H9 (cell line): ENCODE data around the gene RAB35. TPM values are rescaled to one million over a fixed set of nuclear protein-coding genes. Genes with fewer than 3 reads are reported as not detected.

Experiments
- DNase-seq: peaks from one replicate; pipeline ENCODE4 v3.0.0-alpha.2; 2017
- H2AFZ ChIP-seq: one replicate; pipeline ENCODE4 v1.6.1; 2013; ENCODE audit warnings: mild to moderate bottlenecking, low read length, control low read depth, moderate library complexity
- H2AK5ac ChIP-seq: 2 replicates; pipeline ENCODE4 v1.6.1; 2013; ENCODE audit warnings: low read length, control low read depth, mixed read lengths; ENCODE audit not compliant: insufficient read length
- H2BK120ac ChIP-seq: one replicate; pipeline ENCODE4 v1.6.1; 2013; ENCODE audit warnings: low read depth, mild to moderate bottlenecking, low read length, control low read depth, inconsistent platforms; ENCODE audit not compliant: poor library complexity, severe bottlenecking
- H2BK12ac ChIP-seq: 2 replicates; pipeline ENCODE4 v1.6.1; 2013; ENCODE audit warnings: low read length, control low read depth, mixed read lengths, low read depth; ENCODE audit not compliant: insufficient read length
- H2BK15ac ChIP-seq: 2 replicates; pipeline ENCODE4 v1.6.1; 2013; ENCODE audit warnings: low read depth, low read length, control low read depth
- H2BK20ac ChIP-seq: one replicate; pipeline ENCODE4 v1.6.1; 2013; ENCODE audit warnings: low read depth, mild to moderate bottlenecking, low read length, control low read depth, inconsistent platforms; ENCODE audit not compliant: poor library complexity, severe bottlenecking
- H2BK5ac ChIP-seq: 2 replicates; pipeline ENCODE4 v1.6.1; 2013; ENCODE audit warnings: low read length, control low read depth, mixed read lengths; ENCODE audit not compliant: insufficient read length
- H3K14ac ChIP-seq: 2 replicates; pipeline ENCODE4 v1.6.1; 2013; ENCODE audit warnings: low read length, control low read depth; ENCODE audit not compliant: insufficient read depth
- H3K18ac ChIP-seq: 2 replicates; pipeline ENCODE4 v1.6.1; 2013; ENCODE audit warnings: low read depth, mild to moderate bottlenecking, mixed read lengths, low read length, control low read depth; ENCODE audit not compliant: insufficient read length
- H3K23ac ChIP-seq: 2 replicates; pipeline ENCODE4 v1.6.1; 2013; ENCODE audit warnings: low read length, control low read depth, mixed read lengths, low read depth; ENCODE audit not compliant: insufficient read length
- H3K23me2 ChIP-seq: 2 replicates; pipeline ENCODE4 v1.6.1; 2013; ENCODE audit warnings: low read depth, mild to moderate bottlenecking, mixed read lengths, low read length, control low read depth; ENCODE audit not compliant: insufficient read length, poor library complexity, severe bottlenecking
- H3K27ac ChIP-seq: 2 replicates; pipeline ENCODE4 v1.5.1; 2013; ENCODE audit warnings: low read length, control low read depth, mixed read lengths, low read depth; ENCODE audit not compliant: insufficient read length
- H3K27me3 ChIP-seq: 2 replicates; pipeline ENCODE4 v1.6.1; 2013; ENCODE audit warnings: low read length, control low read depth, inconsistent platforms; ENCODE audit not compliant: insufficient read depth
- H3K4ac ChIP-seq: 2 replicates; pipeline ENCODE4 v1.6.1; 2013; ENCODE audit warnings: low read depth, mild to moderate bottlenecking, control low read depth, inconsistent platforms, low read length, moderate library complexity
- H3K4me1 ChIP-seq: 2 replicates; pipeline ENCODE4 v1.6.1; 2013; ENCODE audit warnings: low read length, control low read depth, inconsistent platforms; ENCODE audit not compliant: insufficient read depth
- H3K4me2 ChIP-seq: 2 replicates; pipeline ENCODE4 v1.6.1; 2013; ENCODE audit warnings: low read length, control low read depth, mixed read lengths; ENCODE audit not compliant: insufficient read length, insufficient read depth
- H3K56ac ChIP-seq: 2 replicates; pipeline ENCODE4 v1.6.1; 2013; ENCODE audit warnings: low read depth, mild to moderate bottlenecking, mixed read lengths, low read length, control low read depth; ENCODE audit not compliant: insufficient read length
- H3K79me1 ChIP-seq: 2 replicates; pipeline ENCODE4 v1.6.1; 2013; ENCODE audit warnings: low read depth, mild to moderate bottlenecking, moderate library complexity, low read length, control low read depth, inconsistent platforms; ENCODE audit not compliant: insufficient read depth, poor library complexity, severe bottlenecking
- H3K79me2 ChIP-seq: 2 replicates; pipeline ENCODE4 v1.6.1; 2013; ENCODE audit warnings: low read length, control low read depth, inconsistent platforms; ENCODE audit not compliant: insufficient read depth
- H3K9ac ChIP-seq: 2 replicates; pipeline ENCODE4 v1.6.1; 2013; ENCODE audit warnings: low read length, control low read depth, mixed read lengths; ENCODE audit not compliant: insufficient read length; ENCODE audit errors: extremely low read depth
- H3K9me3 ChIP-seq: one replicate; pipeline ENCODE4 v1.6.1; 2013; ENCODE audit warnings: low read depth, low read length, inconsistent platforms; ENCODE audit not compliant: control insufficient read depth
- H3T11ph ChIP-seq: one replicate; pipeline ENCODE4 v1.6.1; 2013; ENCODE audit warnings: mild to moderate bottlenecking, low read length, control low read depth, inconsistent platforms
- H4K20me1 ChIP-seq: one replicate; pipeline ENCODE4 v1.6.1; 2013; ENCODE audit not compliant: control insufficient read depth, insufficient read length, insufficient read depth
- H4K5ac ChIP-seq: 2 replicates; pipeline ENCODE4 v1.6.1; 2013; ENCODE audit warnings: low read depth, mild to moderate bottlenecking, mixed read lengths, low read length, control low read depth; ENCODE audit not compliant: insufficient read length
- H4K8ac ChIP-seq: replicated peaks from 2 replicates; pipeline ENCODE4 v1.6.1; 2013; ENCODE audit warnings: low read length, control low read depth, mixed read lengths, low read depth; ENCODE audit not compliant: insufficient read length
- H4K91ac ChIP-seq: 2 replicates; pipeline ENCODE4 v1.6.1; 2013; ENCODE audit warnings: low read depth, mild to moderate bottlenecking, moderate library complexity, mixed read lengths, low read length, control low read depth; ENCODE audit not compliant: insufficient read length
- H3K27ac Mint-ChIP-seq, 3 experiments: 2 replicates in 2 of 3; 3 replicates in 1 of 3; pipeline ENCODE4 v1.8.0; 2020 to 2021; ENCODE audit warnings: mixed read lengths in 3 of 3, mild to moderate bottlenecking in 1 of 3, moderate library complexity in 1 of 3
- H3K27me3 Mint-ChIP-seq: 2 replicates; pipeline ENCODE4 v1.8.0; 2021; ENCODE audit warnings: low read depth, mild to moderate bottlenecking, moderate library complexity, mixed read lengths
- H3K36me3 Mint-ChIP-seq, 3 experiments: 2 replicates in 2 of 3; 3 replicates in 1 of 3; pipeline ENCODE4 v1.8.0; 2020 to 2021; ENCODE audit warnings: low read depth in 3 of 3, mixed read lengths in 3 of 3; ENCODE audit not compliant: insufficient read depth in 1 of 3
- H3K4me1 Mint-ChIP-seq, 2 experiments: 2 replicates each; pipeline ENCODE4 v1.8.0; 2020; ENCODE audit warnings: mixed read lengths in 2 of 2
- H3K4me3 Mint-ChIP-seq, 2 experiments: 2 replicates in 1 of 2; 3 replicates in 1 of 2; pipeline ENCODE4 v1.8.0; 2020 to 2021; ENCODE audit warnings: mild to moderate bottlenecking in 2 of 2, mixed read lengths in 2 of 2, moderate library complexity in 1 of 2
- H3K9me3 Mint-ChIP-seq, 2 experiments: 2 replicates in 1 of 2; 3 replicates in 1 of 2; pipeline ENCODE4 v1.8.0; 2020; ENCODE audit warnings: mild to moderate bottlenecking in 2 of 2, mixed read lengths in 2 of 2, moderate library complexity in 1 of 2
- CTCF ChIP-seq: fragments of 200-600 bp; sonication (generic); conservative IDR thresholded peaks from 3 replicates; pipeline ENCODE4 v1.8.0; 2021; ENCODE audit warnings: antibody characterized with exemption, mild to moderate bottlenecking
- WGBS: extraction: QIAGEN DNeasy Blood & Tissue Kit; methylation state at CpG from one replicate; pipeline ENCODE4 v1.1.7; 2013; ENCODE audit warnings: missing lambda C conversion rate, low lambda C conversion rate, mixed read lengths; ENCODE audit not compliant: insufficient read length; ENCODE audit errors: extremely low coverage; 5-methylcytosine and 5-hydroxymethylcytosine counted together
- total RNA-seq: library from RNA; stranded (reverse); gene quantifications from 2 replicates; pipeline ENCODE4 v1.2.1, GENCODE V29; 2021

Gene RAB35
- total RNA-seq, 1 experiment from 2014 or later: 60.0 TPM

- Histone ChIP-seq H3K27me3 (no peaks in the 10 kb centered on the region), H4K20me1 (no peaks in the 10 kb centered on the region), H3K4ac (no peak overlapping the region), H2BK120ac (no peak overlapping the region), H3K79me2 (no peaks in the 10 kb centered on the region), H2BK20ac (no peak overlapping the region), H3K9me3 (no peaks in the 10 kb centered on the region), H3K4me2 (no peak overlapping the region), H3K4me1 (no peaks in the 10 kb centered on the region), H4K5ac (no peak overlapping the region), H3K14ac (no peak overlapping the region), H4K91ac (no peak overlapping the region), H2AK5ac (no peak overlapping the region), H2AFZ (no peak overlapping the region), H3K27ac (no peak overlapping the region), H2BK12ac (no peak overlapping the region), H3K9ac (no peak overlapping the region), H3K23ac (no peak overlapping the region), H3K23me2 (peaks cover 6% of the 10 kb centered on the region), H3K18ac (no peak overlapping the region), H3K79me1 (no peaks in the 10 kb centered on the region), H3T11ph (no peak overlapping the region), H2BK5ac (no peak overlapping the region), H2BK15ac (no peak overlapping the region), H4K8ac (no peak overlapping the region), H3K56ac (no peak overlapping the region)
- peaks cover 0 to 11% (median 3%) of the 10 kb centered on the region in 3 experiments; a peak in 4 of 7 replicates for H3K36me3 Mint-ChIP-seq
- H3K9me3 Mint-ChIP-seq: no peaks in the 10 kb centered on the region; a peak in 1 of 5 replicates
- no peak overlapping the region for H3K4me3 Mint-ChIP-seq
- no peaks in the 10 kb centered on the region for H3K27me3 Mint-ChIP-seq
- H3K27ac Mint-ChIP-seq: peak overlapping the region in 1 of 3 experiments; percentile 14; a peak in 2 of 7 replicates
- no peak for DNase-seq
- WGBS: no CpG with 5 or more reads among the region's 2 CpGs
- TF ChIP-seq CTCF: no peak
- peaks cover 18% of the 10 kb centered on the region in 2 experiments for H3K4me1 Mint-ChIP-seq
Observed at GRCh38 chr12:120121343-120121742, 4.8 kb upstream of the RAB35 start.
